Sigmoid colon (tissue), 4 donors: ENCODE results near the gene ZNHIT1.

Source experiments
- CTCF ChIP-seq, 4 experiments: fragments of 450-650 bp in 3 of 4; fragments of 200-600 bp in 1 of 4; IDR thresholded peaks; one replicate each; pipeline ENCODE4 v1.5.1; 2016 to 2019; ENCODE audit warnings: antibody characterized with exemption in 4 of 4, mild to moderate bottlenecking in 3 of 4, moderate library complexity in 2 of 4
- POLR2A ChIP-seq, 2 donors: fragments of 450-650 bp; IDR thresholded peaks; one replicate each; pipeline ENCODE4 v1.6.1; 2016; ENCODE audit warnings: antibody characterized with exemption in 2 of 2, mild to moderate bottlenecking in 2 of 2, moderate library complexity in 2 of 2
- POLR2AphosphoS5 ChIP-seq, 4 donors: sonication (generic); formaldehyde crosslinking; IDR thresholded peaks; one replicate each; pipeline ENCODE4 v1.6.1; 2017; ENCODE audit warnings: antibody characterized with exemption in 4 of 4

DNA sequence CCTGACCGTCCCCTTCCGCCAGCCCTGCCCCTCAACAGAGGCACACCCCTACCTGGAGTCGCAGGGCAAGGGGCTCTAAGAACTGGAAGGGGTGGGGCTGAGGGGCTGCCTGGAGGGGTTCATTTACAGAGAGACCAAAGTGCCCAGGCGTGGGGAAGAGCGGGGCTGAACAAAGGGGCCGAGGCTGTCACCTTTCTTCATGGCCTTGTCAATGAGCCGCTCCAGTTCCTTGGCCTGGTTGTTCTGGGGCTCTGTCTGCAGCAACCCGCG lies 21.9 kb downstream of the ZNHIT1 start:
- TF ChIP-seq CTCF (IDR thresholded peaks at IDR 0.05): no peak
- TF ChIP-seq POLR2AphosphoS5 (IDR thresholded peaks at IDR 0.05): no peak
- no peak for TF ChIP-seq POLR2A (IDR thresholded peaks at IDR 0.05)
